HCT116 (cell line): ENCODE results near the gene TMEM266. TPM values are rescaled to one million over a fixed set of nuclear protein-coding genes. Genes with fewer than 3 reads are reported as not detected.

Experiments
- ATAC-seq: fragments of 200-7000 bp; cut with Tn5 transposase; 2 replicates; pipeline ENCODE4 v1.9.1; 2020; ENCODE audit warnings: mild to moderate bottlenecking, moderate library complexity
- BruUV-seq: library from RNA; stranded (reverse); fragments of 400-500 nt; replicated peaks from 2 replicates; lab custom pipeline; 2021; lab: Mats Ljungman, UMichigan
- CTCF ChIA-PET: fragments of 300-600 bp; sonication (Branson Sonifier 250); formaldehyde crosslinking; loops from one replicate; lab custom pipeline; 2021; ENCODE audit warnings: antibody characterized with exemption; lab: Charles Lee
- POLR2A ChIA-PET: fragments of 300-600, 350-600 bp; sonication (Branson Sonifier 250); formaldehyde crosslinking; loops from one replicate; lab custom pipeline; 2021; ENCODE audit warnings: antibody characterized with exemption; lab: Charles Lee
- RAD21 ChIA-PET, 2 experiments: fragments of 300-600 bp; sonication (Branson Sonifier 250); formaldehyde crosslinking; loops; one replicate each; lab custom pipeline; 2023; ENCODE audit warnings: low total read pairs in 2 of 2; ENCODE audit not compliant: uncharacterized antibody in 2 of 2, unreplicated experiment in 2 of 2, low non-redundant PET in 1 of 2; lab: Charles Lee
- DNase-seq: peaks from one replicate; pipeline ENCODE4 v3.0.0-alpha.2; 2010; ENCODE audit warnings: low read depth, low spot score
- H2AFZ ChIP-seq: fragments of 200-600 bp; shearing (Covaris generic), sonication (generic); 2 replicates; pipeline ENCODE4 v1.6.1; 2017; ENCODE audit warnings: low read depth, mixed run types, mixed read lengths, antibody characterized with exemption, low read length; ENCODE audit not compliant: poor library complexity, severe bottlenecking
- H3K27ac ChIP-seq: 2 replicates; pipeline ENCODE4 v1.5.1; 2012; ENCODE audit warnings: low read depth, low read length
- H3K27me3 ChIP-seq: fragments of 200-600 bp; sonication (generic); 2 replicates; pipeline ENCODE4 v1.6.1; 2016; ENCODE audit warnings: mixed run types, low read length, mixed read lengths; ENCODE audit not compliant: insufficient read depth
- H3K36me3 ChIP-seq, 2 experiments: fragments of 200-500 bp in 1 of 2; fragments of 200-600 bp in 1 of 2; sonication (Bioruptor generic) in 1 of 2; sonication (generic) in 1 of 2; 2 replicates each; pipeline versions ENCODE4 v1.5.1 to v1.6.1; 2014 to 2016; ENCODE audit warnings: low read length in 2 of 2, inconsistent platforms in 1 of 2, mixed read lengths in 1 of 2, mixed run types in 1 of 2; ENCODE audit not compliant: insufficient read depth in 2 of 2, control insufficient read depth in 1 of 2
- H3K4me1 ChIP-seq, 2 experiments: fragments of 200-600 bp in 1 of 2; sonication (generic) in 1 of 2; 2 replicates each; pipeline versions ENCODE4 v1.5.1 to v1.6.1; 2012 to 2017; ENCODE audit warnings: low read length in 2 of 2, inconsistent platforms in 1 of 2, mild to moderate bottlenecking in 1 of 2, mixed read lengths in 1 of 2, mixed run types in 1 of 2, moderate library complexity in 1 of 2; ENCODE audit not compliant: insufficient read depth in 2 of 2, control insufficient read depth in 1 of 2
- H3K4me2 ChIP-seq: fragments of 200-600 bp; sonication (generic); 2 replicates; pipeline ENCODE4 v1.6.1; 2017; ENCODE audit warnings: mixed run types, low read length, mixed read lengths
- H3K4me3 ChIP-seq, 2 experiments: fragments of 200-600 bp in 1 of 2; sonication (generic) in 1 of 2; replicated peaks in 1 of 2; 2 replicates each; pipeline ENCODE4 v1.5.1; 2011 to 2016; ENCODE audit warnings: low read length in 2 of 2, control low read depth in 1 of 2, low read depth in 1 of 2, mild to moderate bottlenecking in 1 of 2, mixed read lengths in 1 of 2, mixed run types in 1 of 2
- H3K79me2 ChIP-seq: fragments of 200-600 bp; sonication (generic); 2 replicates; pipeline ENCODE4 v1.6.1; 2017; ENCODE audit warnings: mild to moderate bottlenecking, mixed run types, low read length, moderate library complexity, mixed read lengths; ENCODE audit not compliant: insufficient read depth
- H3K9ac ChIP-seq: fragments of 200-600 bp; sonication (generic); 2 replicates; pipeline ENCODE4 v1.6.1; 2016; ENCODE audit warnings: low read length, mixed read lengths
- H3K9me2 ChIP-seq: fragments of 200-600 bp; sonication (generic), shearing (Covaris generic); 2 replicates; pipeline ENCODE4 v1.6.1; 2017; ENCODE audit warnings: mixed run types, mild to moderate bottlenecking, moderate library complexity; ENCODE audit not compliant: insufficient read depth
- H3K9me3 ChIP-seq, 2 experiments: fragments of 200-500 bp in 1 of 2; fragments of 200-600 bp in 1 of 2; sonication (Bioruptor generic) in 1 of 2; sonication (generic) in 1 of 2; 2 replicates each; pipeline ENCODE4 v1.6.1; 2014 to 2017; ENCODE audit warnings: low read length in 2 of 2, mixed read lengths in 2 of 2, inconsistent platforms in 1 of 2, low read depth in 1 of 2, mild to moderate bottlenecking in 1 of 2, mixed run types in 1 of 2, moderate library complexity in 1 of 2; ENCODE audit not compliant: control insufficient read depth in 1 of 2, insufficient read depth in 1 of 2
- H4K20me1 ChIP-seq: fragments of 200-600 bp; sonication (generic), shearing (Covaris generic); 2 replicates; pipeline ENCODE4 v1.6.1; 2017; ENCODE audit warnings: mixed run types, mild to moderate bottlenecking, moderate library complexity; ENCODE audit not compliant: insufficient read depth
- CBX3 ChIP-seq: IDR thresholded peaks from 2 replicates; pipeline ENCODE4 v1.6.1; 2012; ENCODE audit warnings: low read depth
- CTCF ChIP-seq, 3 experiments: fragments of 200-600 bp in 1 of 3; sonication (generic) in 1 of 3; IDR thresholded peaks in 2 of 3; conservative IDR thresholded peaks in 1 of 3; 2 replicates each; pipeline ENCODE4 v1.5.1; 2012 to 2017; ENCODE audit warnings: low read depth in 2 of 3, low read length in 2 of 3, antibody characterized with exemption in 1 of 3, borderline replicate concordance in 1 of 3, control low read depth in 1 of 3, mild to moderate bottlenecking in 1 of 3, mixed read lengths in 1 of 3, mixed run types in 1 of 3, moderate library complexity in 1 of 3; ENCODE audit not compliant: insufficient read depth in 1 of 3
- EZH2 ChIP-seq: fragments of 200-600 bp; sonication (generic); IDR thresholded peaks from 2 replicates; pipeline ENCODE4 v1.6.1; 2017; ENCODE audit warnings: antibody characterized with exemption, mixed run types
- EZH2phosphoT487 ChIP-seq: fragments of 200-600 bp; IDR thresholded peaks from 2 replicates; pipeline ENCODE4 v1.6.1; 2018; ENCODE audit warnings: antibody characterized with exemption, borderline replicate concordance
- FOSL1 ChIP-seq: IDR thresholded peaks from 2 replicates; pipeline ENCODE4 v1.6.1; 2012; ENCODE audit warnings: low read depth
- JUND ChIP-seq: IDR thresholded peaks from 2 replicates; pipeline ENCODE4 v1.6.1; 2012
- POLR2A ChIP-seq: IDR thresholded peaks from 2 replicates; pipeline ENCODE4 v1.7.0; 2011; ENCODE audit warnings: borderline replicate concordance; ENCODE audit not compliant: insufficient read depth, insufficient read length; ENCODE audit errors: extremely low read depth
- POLR2AphosphoS5 ChIP-seq: IDR thresholded peaks from 2 replicates; pipeline ENCODE4 v1.6.1; 2011; ENCODE audit warnings: mild to moderate bottlenecking, low read depth, low read length, moderate library complexity
- RAD21 ChIP-seq: IDR thresholded peaks from 2 replicates; pipeline ENCODE4 v1.6.1; 2012; ENCODE audit warnings: low read depth, mild to moderate bottlenecking
- SP1 ChIP-seq: IDR thresholded peaks from 2 replicates; pipeline ENCODE4 v1.6.1; 2012; ENCODE audit warnings: low read depth
- SRF ChIP-seq: IDR thresholded peaks from 2 replicates; pipeline ENCODE4 v1.6.1; 2012; ENCODE audit warnings: low read depth
- TCF7L2 ChIP-seq: IDR thresholded peaks from 2 replicates; pipeline ENCODE4 v1.7.0; 2011; ENCODE audit warnings: borderline replicate concordance, inconsistent platforms; ENCODE audit not compliant: insufficient read depth, insufficient read length; ENCODE audit errors: extremely low read depth
- ZFX ChIP-seq: fragments of 450-650 bp; IDR thresholded peaks from 2 replicates; pipeline ENCODE4 v1.6.1; 2017
- ZNF274 ChIP-seq: fragments of 200-500 bp; sonication (Bioruptor generic); IDR thresholded peaks from 2 replicates; pipeline ENCODE4 v1.6.1; 2014; ENCODE audit warnings: mild to moderate bottlenecking, low read depth, low read length, inconsistent platforms
- intact Hi-C: fragments of 100-400 bp; cut with micrococcal nuclease; formaldehyde crosslinking; loops from 2 replicates; pipeline ENCODE4 v1.10.0; 2022
- total RNA-seq: library from RNA; stranded (reverse); gene quantifications from one replicate; pipeline ENCODE4 v1.2.1, GENCODE V29; 2021; ENCODE audit not compliant: unreplicated experiment
- TF ChIP-seq, protein P1 (sequence below): IDR thresholded peaks from 2 replicates; pipeline ENCODE4 v1.6.1; 2011; ENCODE audit warnings: mild to moderate bottlenecking, low read length, moderate library complexity; ENCODE audit not compliant: insufficient replicate concordance; ENCODE audit errors: extremely low read depth

TMEM266 gene
- total RNA-seq, 1 experiment from 2014 or later = 0.91 TPM

GRCh38 chr15:76114561-76114960 is 54.8 kb downstream of the TMEM266 start:
- no TSS peak for BruUV-seq
- Histone ChIP-seq H3K4me1 (no peaks in the 10 kb centered on the region), H3K79me2 (no peaks in the 10 kb centered on the region), H3K27ac (no peak overlapping the region), H2AFZ (no peak overlapping the region), H3K36me3 (no peaks in the 10 kb centered on the region), H3K9me2 (no peaks in the 10 kb centered on the region), H3K9me3 (no peaks in the 10 kb centered on the region), H3K9ac (no peak overlapping the region), H3K4me2 (no peak overlapping the region), H4K20me1 (no peaks in the 10 kb centered on the region), H3K4me3 (no peak overlapping the region), H3K27me3 (no peaks in the 10 kb centered on the region)
- DNase-seq (no peak), ATAC-seq (no peak)
- ChIA-PET CTCF (no interaction called here), POLR2A (no interaction called here), RAD21 (no interaction called here)
- TF ChIP-seq SP1 (no peak), RAD21 (no peak), ZNF274 (no peak), EZH2 (no peak), POLR2A (no peak), FOSL1 (no peak), CTCF (IDR thresholded peaks at IDR 0.05 in 2 of 3, conservative IDR thresholded peaks at IDR 0.05 in 1 of 3; ENCODE audit: borderline replicate concordance in 1 of 3, insufficient read depth in 1 of 3, low read depth in 2 of 3, low read length in 2 of 3) (no peak), SRF (no peak), CBX3 (no peak), ZFX (no peak), EZH2phosphoT487 (no peak), POLR2AphosphoS5 (no peak), JUND (no peak), TCF7L2 (no peak)
- TF ChIP-seq, protein P1, sequence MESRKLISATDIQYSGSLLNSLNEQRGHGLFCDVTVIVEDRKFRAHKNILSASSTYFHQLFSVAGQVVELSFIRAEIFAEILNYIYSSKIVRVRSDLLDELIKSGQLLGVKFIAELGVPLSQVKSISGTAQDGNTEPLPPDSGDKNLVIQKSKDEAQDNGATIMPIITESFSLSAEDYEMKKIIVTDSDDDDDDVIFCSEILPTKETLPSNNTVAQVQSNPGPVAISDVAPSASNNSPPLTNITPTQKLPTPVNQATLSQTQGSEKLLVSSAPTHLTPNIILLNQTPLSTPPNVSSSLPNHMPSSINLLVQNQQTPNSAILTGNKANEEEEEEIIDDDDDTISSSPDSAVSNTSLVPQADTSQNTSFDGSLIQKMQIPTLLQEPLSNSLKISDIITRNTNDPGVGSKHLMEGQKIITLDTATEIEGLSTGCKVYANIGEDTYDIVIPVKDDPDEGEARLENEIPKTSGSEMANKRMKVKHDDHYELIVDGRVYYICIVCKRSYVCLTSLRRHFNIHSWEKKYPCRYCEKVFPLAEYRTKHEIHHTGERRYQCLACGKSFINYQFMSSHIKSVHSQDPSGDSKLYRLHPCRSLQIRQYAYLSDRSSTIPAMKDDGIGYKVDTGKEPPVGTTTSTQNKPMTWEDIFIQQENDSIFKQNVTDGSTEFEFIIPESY = no peak
- intact Hi-C loops = no loop called here
